Lung (tissue), 12 donors: ENCODE results near the gene NRDC. TPM values are rescaled to one million over a fixed set of nuclear protein-coding genes. Genes with fewer than 3 reads are reported as not detected.
"Not testable (repeated sequence)": the region's sequence is repeated elsewhere in the genome, so short reads cannot be mapped to it uniquely, and the experiment has no call there.

Experiments used
- ATAC-seq: fragments of 200-7000 bp; cut with Tn5 transposase; one replicate; pipeline ENCODE4 v1.9.1; 2020; ENCODE audit warnings: moderate number of reproducible peaks; ENCODE audit not compliant: insufficient read depth, low FRiP score
- DNase-seq, 3 donors: peaks; one replicate each; pipeline ENCODE4 v3.0.0-alpha.2; 2013 to 2017
- H3K27ac ChIP-seq, 2 donors: one replicate each; pipeline ENCODE4 v1.5.1; 2013; ENCODE audit warnings: mild to moderate bottlenecking in 2 of 2, moderate library complexity in 2 of 2, control low read depth in 1 of 2, inconsistent platforms in 1 of 2, low read depth in 1 of 2, low read length in 1 of 2
- H3K27me3 ChIP-seq, 3 donors: one replicate each; pipeline ENCODE4 v1.5.1; 2013; ENCODE audit warnings: low read length in 2 of 3; ENCODE audit not compliant: control insufficient read depth in 3 of 3, insufficient read depth in 3 of 3
- H3K36me3 ChIP-seq, 4 donors: one replicate each; pipeline ENCODE4 v1.5.1; 2013; ENCODE audit warnings: low read length in 4 of 4, mild to moderate bottlenecking in 1 of 4, moderate library complexity in 1 of 4; ENCODE audit not compliant: control insufficient read depth in 4 of 4, insufficient read depth in 4 of 4
- H3K4me1 ChIP-seq, 5 donors: one replicate each; pipeline ENCODE4 v1.5.1; 2013; ENCODE audit warnings: low read length in 5 of 5, mild to moderate bottlenecking in 2 of 5, moderate library complexity in 1 of 5; ENCODE audit not compliant: control insufficient read depth in 5 of 5, insufficient read depth in 5 of 5
- H3K4me3 ChIP-seq: one replicate; pipeline ENCODE4 v1.5.1; 2013; ENCODE audit warnings: mild to moderate bottlenecking, control low read depth, moderate library complexity
- H3K9ac ChIP-seq, 2 donors: one replicate each; pipeline ENCODE4 v1.5.1; 2013; ENCODE audit warnings: low read length in 2 of 2, control low read depth in 1 of 2; ENCODE audit not compliant: insufficient read depth in 1 of 2
- H3K9me3 ChIP-seq, 4 donors: one replicate each; pipeline ENCODE4 v1.5.1; 2013; ENCODE audit warnings: low read length in 3 of 4, mild to moderate bottlenecking in 1 of 4, moderate library complexity in 1 of 4; ENCODE audit not compliant: control insufficient read depth in 4 of 4, insufficient read depth in 3 of 4
- WGBS, 2 donors: extraction: QIAGEN DNeasy Blood & Tissue Kit; methylation state at CpG; one replicate each; pipeline ENCODE4 v1.1.7; 2013; 5-methylcytosine and 5-hydroxymethylcytosine counted together
- polyA plus RNA-seq, 2 donors: library from polyadenylated mRNA; stranded (reverse); fragments of 200-250 nt; gene quantifications; one replicate each; pipeline ENCODE4 v1.2.1, GENCODE V29; 2013
- total RNA-seq, 2 donors: library from RNA; depleted of rRNA in 1 of 2; stranded (reverse); fragments of >200 nt in 1 of 2; gene quantifications; one replicate each; pipeline ENCODE4 v1.2.1, GENCODE V29; 2014 to 2021
- TF ChIP-seq, protein P1 (sequence below): IDR thresholded peaks from 2 replicates; pipeline ENCODE4 v1.5.1; 2012; ENCODE audit warnings: mild to moderate bottlenecking; ENCODE audit errors: control extremely low read depth, extremely low read depth
- donor health status: control.
- donor health status: control.
- donor health status: Bipolar disorder and iron deficiency.
- donor health status: healthy.
- donor health status: DM: yes; HTN: yes; CAD: no.

NRDC gene
- total and polyA plus RNA-seq, 4 donors = 96.2 to 128 (median 105) TPM

DNA sequence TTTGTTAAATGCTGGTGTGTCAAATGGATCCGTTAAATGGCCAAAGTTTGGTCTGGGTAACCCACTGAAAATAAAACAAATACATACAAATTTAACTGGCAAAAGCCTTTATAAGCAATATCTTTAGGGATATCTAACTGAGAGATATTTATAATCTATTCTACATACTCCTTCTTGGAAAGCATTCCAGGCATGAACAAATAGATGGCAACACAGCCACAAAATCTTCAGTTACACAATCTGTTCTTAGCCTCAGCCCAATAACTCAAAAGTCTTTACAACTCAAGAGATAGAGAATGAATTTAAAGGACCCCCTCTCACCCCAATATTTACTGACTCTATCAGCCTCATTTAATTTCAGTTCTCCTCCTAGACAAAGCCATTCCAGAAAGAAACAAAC, 58.7 kb downstream of the NRDC start:
- Histone ChIP-seq H3K36me3 (peaks cover 6 to 23% (median 10%) of the 10 kb centered on the region in 4 donors), H3K27me3 (no peaks in the 10 kb centered on the region), H3K9ac (no peak overlapping the region), H3K27ac (no peak overlapping the region), H3K4me3 (no peak overlapping the region), H3K4me1 (no peaks in the 10 kb centered on the region), H3K9me3 (no peaks in the 10 kb centered on the region)
- TF ChIP-seq, protein P1, sequence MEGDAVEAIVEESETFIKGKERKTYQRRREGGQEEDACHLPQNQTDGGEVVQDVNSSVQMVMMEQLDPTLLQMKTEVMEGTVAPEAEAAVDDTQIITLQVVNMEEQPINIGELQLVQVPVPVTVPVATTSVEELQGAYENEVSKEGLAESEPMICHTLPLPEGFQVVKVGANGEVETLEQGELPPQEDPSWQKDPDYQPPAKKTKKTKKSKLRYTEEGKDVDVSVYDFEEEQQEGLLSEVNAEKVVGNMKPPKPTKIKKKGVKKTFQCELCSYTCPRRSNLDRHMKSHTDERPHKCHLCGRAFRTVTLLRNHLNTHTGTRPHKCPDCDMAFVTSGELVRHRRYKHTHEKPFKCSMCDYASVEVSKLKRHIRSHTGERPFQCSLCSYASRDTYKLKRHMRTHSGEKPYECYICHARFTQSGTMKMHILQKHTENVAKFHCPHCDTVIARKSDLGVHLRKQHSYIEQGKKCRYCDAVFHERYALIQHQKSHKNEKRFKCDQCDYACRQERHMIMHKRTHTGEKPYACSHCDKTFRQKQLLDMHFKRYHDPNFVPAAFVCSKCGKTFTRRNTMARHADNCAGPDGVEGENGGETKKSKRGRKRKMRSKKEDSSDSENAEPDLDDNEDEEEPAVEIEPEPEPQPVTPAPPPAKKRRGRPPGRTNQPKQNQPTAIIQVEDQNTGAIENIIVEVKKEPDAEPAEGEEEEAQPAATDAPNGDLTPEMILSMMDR = no peak
- DNase-seq (no peak), ATAC-seq (no peak)
- WGBS, 2 donors = 95 to 100% methylated on average over 1 of the region's 1 CpG

GRCh38 chr1:51819021-51819420, 59.5 kb downstream of the NRDC start:
- not testable (repeated sequence) for H3K9me3 ChIP-seq, H3K9ac ChIP-seq, H3K27ac ChIP-seq, H3K27me3 ChIP-seq, H3K4me3 ChIP-seq, DNase-seq, H3K4me1 ChIP-seq, ATAC-seq
- peaks cover 6 to 25% (median 8%) of the 10 kb centered on the region in 4 donors for H3K36me3 ChIP-seq
- 97 to 98% methylated on average over 9 of the region's 9 CpGs for WGBS, 2 donors

GRCh38 chr1:51818487-51818886, 60.0 kb downstream of the NRDC start:
- WGBS, 2 donors = 93% methylated on average over 3 of the region's 3 CpGs
- ATAC-seq = no peak
- Histone ChIP-seq H3K27ac (no peak overlapping the region), H3K9ac (no peak overlapping the region), H3K4me3 (no peak overlapping the region), H3K9me3 (no peaks in the 10 kb centered on the region), H3K36me3 (peaks cover 6 to 28% (median 8%) of the 10 kb centered on the region in 4 donors), H3K4me1 (no peaks in the 10 kb centered on the region), H3K27me3 (no peaks in the 10 kb centered on the region)
- TF ChIP-seq, protein P1 = no peak
- no peak for DNase-seq

DNA sequence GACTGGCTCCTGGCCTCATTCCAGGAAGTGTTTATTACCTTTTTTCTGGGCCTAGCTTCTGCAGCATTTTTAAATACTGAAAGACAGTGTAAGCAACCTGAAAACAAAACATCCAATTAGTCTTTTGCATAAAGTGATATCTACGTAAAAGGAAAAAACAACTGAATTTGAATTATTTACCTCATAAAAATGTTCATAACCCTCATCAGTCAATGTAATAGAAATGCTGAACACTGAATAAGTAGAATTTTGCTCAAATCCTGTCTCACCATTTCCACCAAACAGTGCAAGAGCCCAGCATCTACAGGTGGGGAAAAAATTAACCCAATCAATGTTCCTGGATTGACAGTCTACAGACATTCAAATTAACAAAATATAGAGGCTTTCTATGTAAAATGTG, 64.0 kb downstream of the NRDC start:
- Histone ChIP-seq H3K27ac (no peak overlapping the region), H3K4me3 (no peak overlapping the region), H3K27me3 (no peaks in the 10 kb centered on the region), H3K9ac (no peak overlapping the region), H3K36me3 (peaks cover 4 to 35% (median 14%) of the 10 kb centered on the region in 4 donors), H3K4me1 (no peaks in the 10 kb centered on the region), H3K9me3 (no peaks in the 10 kb centered on the region)
- 96 to 100% methylated on average over 1 of the region's 1 CpG for WGBS, 2 donors
- ATAC-seq (no peak), DNase-seq (no peak)
- TF ChIP-seq, protein P1 = no peak
